ENCODE results near the gene TBC1D10B. TPM values are rescaled to one million over a fixed set of nuclear protein-coding genes. Genes with fewer than 3 reads are reported as not detected.
"Not testable (repeated sequence)": the region's sequence is repeated elsewhere in the genome, so short reads cannot be mapped to it uniquely, and the experiment has no call there.

The TBC1D10B gene
- total RNA-seq, 1 donor from 2014 or later: 42.1 TPM

GRCh38 chr16:30337964-30338357 lies 32.3 kb downstream of the TBC1D10B start:
- not testable (repeated sequence) for DNase-seq (ENCODE audit: low spot score)

- no peak for DNase-seq (ENCODE audit: low spot score)
Observed at GRCh38 chr16:30335598-30336474, 34.5 kb downstream of the TBC1D10B start.

DNA sequence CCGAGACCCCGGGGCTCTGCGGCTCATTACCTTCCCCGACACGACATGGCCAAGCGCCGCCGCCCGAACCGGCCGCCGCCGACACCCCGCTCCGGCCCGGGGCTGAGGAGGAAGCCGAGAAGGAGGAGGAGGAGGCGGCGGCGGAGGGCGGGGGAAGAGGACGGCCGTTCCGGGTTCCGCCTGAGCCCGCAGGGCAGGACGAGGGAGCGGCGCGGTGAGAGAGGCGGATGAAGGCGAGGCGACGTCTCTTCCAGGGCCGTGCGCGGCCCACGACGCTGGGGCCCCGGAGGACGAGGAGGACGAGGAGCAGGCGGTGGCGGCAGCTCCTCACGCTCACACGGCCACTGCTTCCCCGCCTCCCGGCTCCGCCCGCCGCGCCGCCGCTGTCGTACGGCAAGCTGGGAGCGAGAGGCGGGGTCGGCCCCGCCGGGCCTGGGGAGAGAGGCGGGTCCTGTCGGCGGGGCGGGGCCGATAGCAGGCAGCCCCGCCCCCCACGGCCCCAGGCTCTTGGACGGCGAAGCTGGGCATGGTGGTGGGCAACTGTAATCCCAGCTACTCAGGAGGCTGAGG lies 35.2 kb downstream of the TBC1D10B start:
- DNase-seq (ENCODE audit: low spot score): not testable (repeated sequence)

- DNase-seq (ENCODE audit: low spot score): not testable (repeated sequence)
Observed at GRCh38 chr16:30334473-30334989, 35.8 kb downstream of the TBC1D10B start.

DNA sequence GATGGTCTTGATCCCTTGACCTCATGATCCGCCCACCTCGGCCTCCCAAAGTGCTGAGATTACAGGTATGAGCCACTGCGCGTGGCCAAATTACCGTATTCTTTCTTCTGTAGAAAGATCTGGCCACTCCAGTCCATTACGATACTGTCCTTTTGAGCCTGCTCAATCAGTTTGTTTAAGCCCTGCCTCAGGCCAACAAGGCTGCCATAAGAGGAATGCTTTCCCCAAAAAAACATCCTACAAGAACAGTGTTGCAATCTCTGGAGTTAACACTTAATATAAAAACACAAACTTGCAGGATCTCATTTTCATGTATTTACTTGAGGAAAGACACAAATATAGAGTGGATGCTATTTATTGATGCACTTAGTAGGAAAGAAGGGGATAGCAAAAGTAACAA lies 46.1 kb downstream of the TBC1D10B start:
- not testable (repeated sequence) for DNase-seq (ENCODE audit: low spot score)

GRCh38 chr16:30318647-30319046 lies 51.6 kb downstream of the TBC1D10B start:
- not testable (repeated sequence) for DNase-seq (ENCODE audit: low spot score)

- not testable (repeated sequence) for DNase-seq (ENCODE audit: low spot score)
Observed at GRCh38 chr16:30310937-30311336, 59.4 kb downstream of the TBC1D10B start.

DNA sequence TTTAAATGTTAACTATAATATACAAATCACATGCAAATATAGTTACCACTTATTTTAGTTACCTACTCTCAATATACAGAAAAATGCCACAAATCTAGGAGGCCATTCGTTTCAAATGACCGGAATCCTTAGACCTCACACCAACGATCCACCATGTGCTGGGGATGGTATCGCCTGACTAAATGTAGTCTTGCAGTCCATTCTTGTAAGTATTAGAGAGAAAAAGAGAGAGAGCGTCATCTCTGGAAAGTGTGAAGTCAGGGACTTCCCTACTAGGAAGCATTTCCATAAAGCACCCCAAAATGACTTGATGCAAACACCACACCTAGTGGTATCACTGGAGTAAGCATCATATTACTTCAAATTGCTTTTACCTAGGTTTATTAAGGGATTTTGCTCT lies 61.0 kb downstream of the TBC1D10B start:
- DNase-seq (ENCODE audit: low spot score): not testable (repeated sequence)

Other genes with a start within 250 kb of the TBC1D10B start
- gene MAPK3, start 247.3 kb downstream of the TBC1D10B start, total RNA-seq: 135 TPM
- 56.2 TPM for gene CORO1A, start 186.9 kb downstream of the TBC1D10B start, total RNA-seq
- 94.9 TPM for gene BOLA2B, start 176.8 kb downstream of the TBC1D10B start, total RNA-seq
- gene SLX1A, start 176.6 kb downstream of the TBC1D10B start, total RNA-seq: 25.2 TPM
- gene SULT1A3, start 171.2 kb downstream of the TBC1D10B start, total RNA-seq: 9.4 TPM
- 25.7 TPM for gene NPIPB13, start 122.0 kb downstream of the TBC1D10B start, total RNA-seq
- 57.4 TPM for gene CD2BP2, start 15.2 kb downstream of the TBC1D10B start, total RNA-seq
- not detected for gene MYL11, start 4.3 kb upstream of the TBC1D10B start, total RNA-seq
- gene SEPTIN1, start 12.1 kb upstream of the TBC1D10B start, total RNA-seq: 2.3 TPM
- 5.3 TPM for gene ZNF48, start 24.9 kb upstream of the TBC1D10B start, total RNA-seq
- gene ZNF771, start 37.1 kb upstream of the TBC1D10B start, total RNA-seq: 6.3 TPM
- gene DCTPP1, start 59.5 kb upstream of the TBC1D10B start, total RNA-seq: 26.8 TPM
- gene SEPHS2, start 75.4 kb upstream of the TBC1D10B start, total RNA-seq: 48.4 TPM
- gene ITGAL, start 102.2 kb upstream of the TBC1D10B start, total RNA-seq: 6.8 TPM
- gene ZNF768, start 156.1 kb upstream of the TBC1D10B start, total RNA-seq: 24.8 TPM
- 9.6 TPM for gene ZNF747, start 164.4 kb upstream of the TBC1D10B start, total RNA-seq
- 5.9 TPM for gene ZNF764, start 187.9 kb upstream of the TBC1D10B start, total RNA-seq
- 12.1 TPM for gene ZNF688, start 201.2 kb upstream of the TBC1D10B start, total RNA-seq
- gene ZNF785, start 215.2 kb upstream of the TBC1D10B start, total RNA-seq: 10.1 TPM
- gene ZNF689, start 239.9 kb upstream of the TBC1D10B start, total RNA-seq: 5.9 TPM

All from mesenteric fat pad (tissue), 1 donor.